ENCODE results near the gene CADM1.

Gene CADM1

GRCh38 chr11:115366826-115367225 lies 137.4 kb downstream of the CADM1 start:
- Histone ChIP-seq H3K9me2 (replicated peaks; ENCODE audit: control insufficient read depth, low read length) (no peaks in the 10 kb centered on the region), H4K20me1 (ENCODE audit: control insufficient read depth, insufficient read depth, low read depth, low read length) (no peaks in the 10 kb centered on the region), H3K4me3 (ENCODE audit: low read length) (no peak overlapping the region), H3K27me3 (ENCODE audit: control insufficient read depth, low read length) (no peaks in the 10 kb centered on the region), H3K36me3 (ENCODE audit: control insufficient read depth, low read length) (no peaks in the 10 kb centered on the region), H3K9me3 (ENCODE audit: control insufficient read depth, insufficient read depth, low read length) (no peaks in the 10 kb centered on the region), H3K4me1 (ENCODE audit: control insufficient read depth, low read length) (no peaks in the 10 kb centered on the region), H3K4me2 (ENCODE audit: low read length) (no peak overlapping the region), H3F3A (ENCODE audit: control insufficient read depth, insufficient read depth) (no peaks in the 10 kb centered on the region), H3K79me2 (ENCODE audit: control insufficient read depth, low read length) (no peaks in the 10 kb centered on the region), H3K27ac (ENCODE audit: low read depth, low read length) (no peak overlapping the region)
- TF ChIP-seq, protein P1, sequence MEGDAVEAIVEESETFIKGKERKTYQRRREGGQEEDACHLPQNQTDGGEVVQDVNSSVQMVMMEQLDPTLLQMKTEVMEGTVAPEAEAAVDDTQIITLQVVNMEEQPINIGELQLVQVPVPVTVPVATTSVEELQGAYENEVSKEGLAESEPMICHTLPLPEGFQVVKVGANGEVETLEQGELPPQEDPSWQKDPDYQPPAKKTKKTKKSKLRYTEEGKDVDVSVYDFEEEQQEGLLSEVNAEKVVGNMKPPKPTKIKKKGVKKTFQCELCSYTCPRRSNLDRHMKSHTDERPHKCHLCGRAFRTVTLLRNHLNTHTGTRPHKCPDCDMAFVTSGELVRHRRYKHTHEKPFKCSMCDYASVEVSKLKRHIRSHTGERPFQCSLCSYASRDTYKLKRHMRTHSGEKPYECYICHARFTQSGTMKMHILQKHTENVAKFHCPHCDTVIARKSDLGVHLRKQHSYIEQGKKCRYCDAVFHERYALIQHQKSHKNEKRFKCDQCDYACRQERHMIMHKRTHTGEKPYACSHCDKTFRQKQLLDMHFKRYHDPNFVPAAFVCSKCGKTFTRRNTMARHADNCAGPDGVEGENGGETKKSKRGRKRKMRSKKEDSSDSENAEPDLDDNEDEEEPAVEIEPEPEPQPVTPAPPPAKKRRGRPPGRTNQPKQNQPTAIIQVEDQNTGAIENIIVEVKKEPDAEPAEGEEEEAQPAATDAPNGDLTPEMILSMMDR (IDR thresholded peaks at IDR 0.05; ENCODE audit: low read depth, low read length, poor library complexity, severe bottlenecking) = no peak
- no peak for TF ChIP-seq EZH2phosphoT487 (IDR thresholded peaks at IDR 0.05; ENCODE audit: borderline replicate concordance, low read length)

DNA sequence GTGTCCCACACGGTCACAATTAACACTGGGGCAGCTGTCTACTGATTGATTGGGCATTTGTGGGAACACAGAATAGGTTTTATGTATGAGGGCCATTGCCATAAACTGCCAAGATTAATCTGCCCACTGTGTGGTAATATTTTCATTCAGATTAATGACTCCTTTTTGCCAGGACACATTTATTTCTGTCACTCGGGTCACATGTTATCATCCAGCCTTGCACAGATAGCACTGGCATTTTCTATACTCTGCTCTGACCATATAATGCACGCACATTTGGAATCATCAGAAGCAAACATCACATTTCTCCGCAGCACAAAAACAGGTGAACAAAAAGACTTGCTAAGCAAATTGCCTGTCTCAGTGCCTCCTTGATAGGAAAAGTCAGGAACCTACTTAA lies 138.3 kb downstream of the CADM1 start:
- Histone ChIP-seq H3K79me2 (ENCODE audit: control insufficient read depth, low read length) (no peaks in the 10 kb centered on the region), H3F3A (ENCODE audit: control insufficient read depth, insufficient read depth) (no peaks in the 10 kb centered on the region), H3K4me3 (ENCODE audit: low read length) (no peak overlapping the region), H3K9me3 (ENCODE audit: control insufficient read depth, insufficient read depth, low read length) (no peaks in the 10 kb centered on the region), H3K4me2 (ENCODE audit: low read length) (no peak overlapping the region), H3K4me1 (ENCODE audit: control insufficient read depth, low read length) (no peaks in the 10 kb centered on the region), H3K36me3 (ENCODE audit: control insufficient read depth, low read length) (no peaks in the 10 kb centered on the region), H3K27ac (ENCODE audit: low read depth, low read length) (no peak overlapping the region), H3K27me3 (ENCODE audit: control insufficient read depth, low read length) (no peaks in the 10 kb centered on the region), H4K20me1 (ENCODE audit: control insufficient read depth, insufficient read depth, low read depth, low read length) (no peaks in the 10 kb centered on the region), H3K9me2 (replicated peaks; ENCODE audit: control insufficient read depth, low read length) (no peaks in the 10 kb centered on the region)
- TF ChIP-seq, protein P1 (IDR thresholded peaks at IDR 0.05; ENCODE audit: low read depth, low read length, poor library complexity, severe bottlenecking) = no peak

GRCh38 chr11:115364896-115365295 lies 139.3 kb downstream of the CADM1 start:
- H3K4me3 ChIP-seq (ENCODE audit: low read length) = no peak overlapping the region
- no peaks in the 10 kb centered on the region for H4K20me1 ChIP-seq (ENCODE audit: control insufficient read depth, insufficient read depth, low read depth, low read length)
- H3K79me2 ChIP-seq (ENCODE audit: control insufficient read depth, low read length) = no peaks in the 10 kb centered on the region
- no peak overlapping the region for H3K27ac ChIP-seq (ENCODE audit: low read depth, low read length)
- H3K36me3 ChIP-seq (ENCODE audit: control insufficient read depth, low read length) = no peaks in the 10 kb centered on the region
- no peaks in the 10 kb centered on the region for H3K27me3 ChIP-seq (ENCODE audit: control insufficient read depth, low read length)
- no peaks in the 10 kb centered on the region for H3K9me2 ChIP-seq (replicated peaks; ENCODE audit: control insufficient read depth, low read length)
- H3K4me2 ChIP-seq (ENCODE audit: low read length) = no peak overlapping the region
- TF ChIP-seq, protein P1 (IDR thresholded peaks at IDR 0.05; ENCODE audit: low read depth, low read length, poor library complexity, severe bottlenecking) = no peak
- TF ChIP-seq EZH2phosphoT487 (IDR thresholded peaks at IDR 0.05; ENCODE audit: borderline replicate concordance, low read length) = no peak
- H3F3A ChIP-seq (ENCODE audit: control insufficient read depth, insufficient read depth) = no peaks in the 10 kb centered on the region
- H3K9me3 ChIP-seq (ENCODE audit: control insufficient read depth, insufficient read depth, low read length) = no peaks in the 10 kb centered on the region
- H3K4me1 ChIP-seq (ENCODE audit: control insufficient read depth, low read length) = no peaks in the 10 kb centered on the region

DNA sequence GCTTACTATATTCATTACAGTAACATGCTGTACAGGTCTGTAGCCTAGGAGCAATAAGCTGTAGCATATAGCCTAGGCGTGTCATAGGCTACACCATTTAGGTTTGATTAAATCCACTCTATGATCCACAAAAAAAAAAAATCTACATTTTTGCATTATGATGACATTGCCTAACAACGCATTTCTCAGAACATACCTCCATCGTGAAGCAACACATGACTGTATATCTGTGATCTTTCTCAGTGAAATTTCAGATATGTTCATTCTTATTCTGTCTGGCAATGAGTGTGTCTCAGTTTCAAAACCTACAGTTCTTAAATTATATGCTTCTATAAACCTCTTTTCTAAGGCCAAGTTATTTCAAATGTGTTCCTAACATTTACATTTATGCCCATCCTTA lies 140.3 kb downstream of the CADM1 start:
- no peaks in the 10 kb centered on the region for H3K36me3 ChIP-seq (ENCODE audit: control insufficient read depth, low read length)
- no peak overlapping the region for H3K4me2 ChIP-seq (ENCODE audit: low read length)
- H3F3A ChIP-seq (ENCODE audit: control insufficient read depth, insufficient read depth) = no peaks in the 10 kb centered on the region
- H3K4me1 ChIP-seq (ENCODE audit: control insufficient read depth, low read length) = no peaks in the 10 kb centered on the region
- no peaks in the 10 kb centered on the region for H4K20me1 ChIP-seq (ENCODE audit: control insufficient read depth, insufficient read depth, low read depth, low read length)
- no peaks in the 10 kb centered on the region for H3K9me3 ChIP-seq (ENCODE audit: control insufficient read depth, insufficient read depth, low read length)
- no peaks in the 10 kb centered on the region for H3K27me3 ChIP-seq (ENCODE audit: control insufficient read depth, low read length)
- H3K9me2 ChIP-seq (replicated peaks; ENCODE audit: control insufficient read depth, low read length) = no peaks in the 10 kb centered on the region
- H3K27ac ChIP-seq (ENCODE audit: low read depth, low read length) = no peak overlapping the region
- H3K4me3 ChIP-seq (ENCODE audit: low read length) = no peak overlapping the region
- TF ChIP-seq, protein P1 (IDR thresholded peaks at IDR 0.05; ENCODE audit: low read depth, low read length, poor library complexity, severe bottlenecking) = no peak
- H3K79me2 ChIP-seq (ENCODE audit: control insufficient read depth, low read length) = no peaks in the 10 kb centered on the region
